CD4-positive, alpha-beta T cell treated with Interleukin-6 for 4 hours (primary cell): Measurements from ENCODE around the gene SYNE3.

ENCODE experiments used
- DNase-seq: peaks from one replicate; pipeline ENCODE4 v3.0.0-alpha.2; 2020; ENCODE audit warnings: mixed read lengths

The SYNE3 gene

DNA sequence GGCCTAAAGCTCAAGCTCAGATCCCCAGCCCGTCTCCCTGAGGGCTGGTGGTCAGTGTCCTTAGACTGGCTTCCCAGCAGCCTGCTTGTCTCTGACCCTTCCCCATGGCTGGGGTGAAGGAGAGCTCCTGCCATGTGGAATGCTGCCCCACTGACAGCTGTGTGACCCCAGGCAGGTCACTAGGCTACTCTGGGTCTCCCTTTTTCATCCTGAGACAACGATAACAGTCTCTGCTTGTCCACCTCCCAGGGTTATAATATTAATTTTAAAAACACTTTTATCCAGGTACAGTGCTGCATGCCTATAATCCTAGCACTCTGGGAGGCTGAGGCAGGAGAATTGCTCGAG lies 47.3 kb downstream of the SYNE3 start:
- DNase-seq = no peak

DNA sequence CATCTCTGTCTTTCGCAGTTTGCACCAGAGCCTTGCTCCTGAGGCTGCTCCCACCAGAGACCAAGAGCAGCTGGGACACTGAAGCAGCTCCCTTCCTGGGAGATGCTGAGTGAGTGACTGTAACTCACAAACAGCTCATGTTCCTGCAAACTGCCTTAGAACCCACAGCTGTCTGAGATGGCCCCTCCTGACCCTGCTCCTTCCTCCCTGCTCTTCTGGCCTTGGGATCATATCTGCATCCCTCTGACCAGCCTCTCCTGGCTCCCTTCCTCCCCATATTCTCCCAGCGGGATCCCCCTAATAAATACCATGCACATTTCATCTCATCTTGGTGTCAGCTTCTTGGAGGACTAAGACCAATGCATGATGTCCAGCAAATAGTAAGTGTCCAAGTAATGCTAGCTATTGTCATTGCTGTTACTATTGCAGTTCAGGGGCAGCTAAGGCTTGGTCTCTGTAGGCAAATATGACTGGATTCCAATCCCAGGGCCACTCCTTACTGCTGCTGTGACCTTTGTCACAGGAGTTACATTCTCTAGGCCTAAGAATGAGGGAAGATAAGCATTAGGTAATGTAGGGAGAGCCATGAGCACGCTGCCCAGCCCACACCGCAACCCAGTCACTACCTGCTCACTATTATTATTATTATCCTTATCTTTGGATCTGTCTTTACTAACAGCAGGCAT lies 47.9 kb downstream of the SYNE3 start:
- no peak for DNase-seq

DNA sequence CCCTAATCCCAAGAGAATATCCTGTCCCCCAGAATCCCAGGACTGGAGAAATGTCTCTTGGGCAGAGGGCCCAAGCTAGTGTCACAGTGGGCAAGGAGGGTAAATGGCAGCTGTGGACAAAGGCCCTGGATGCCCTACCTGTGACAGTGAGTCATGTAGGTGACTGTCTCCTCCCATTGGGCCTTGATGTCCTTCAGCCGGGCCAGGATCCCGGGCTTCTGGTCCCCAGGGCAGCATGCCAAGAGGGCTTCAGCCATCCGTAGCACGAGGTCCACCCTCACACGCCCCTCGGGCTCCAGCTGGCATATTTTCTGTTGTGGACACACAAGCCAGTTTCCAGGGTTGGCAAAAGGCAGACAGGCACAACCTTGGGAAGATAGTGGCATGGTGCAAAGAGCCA lies 48.8 kb downstream of the SYNE3 start:
- DNase-seq = no peak

DNA sequence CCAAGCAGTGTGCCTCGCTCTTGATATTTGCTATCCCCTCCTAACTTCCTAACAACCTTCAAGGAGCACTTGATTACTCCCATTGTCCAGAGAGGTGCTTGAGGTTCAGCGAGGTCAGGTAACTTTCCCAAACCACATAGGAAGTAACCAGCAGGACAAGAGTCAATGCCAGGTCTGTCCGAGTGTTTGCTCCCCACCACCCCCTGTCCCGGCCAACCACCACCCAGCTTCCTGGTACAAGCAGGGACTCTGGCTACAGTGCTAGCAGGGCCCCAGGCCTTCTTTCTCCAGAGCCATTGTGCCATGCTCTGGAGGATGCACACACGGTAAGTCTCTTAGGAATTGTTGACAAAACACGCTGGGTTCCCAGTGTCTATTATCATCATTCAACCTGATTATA lies 49.2 kb downstream of the SYNE3 start:
- no peak for DNase-seq
